ENCODE data around the gene TSHZ1.
A peak's percentile ranks its signal among the peaks of the same experiment; 100 is the strongest.

Gene TSHZ1

DNA sequence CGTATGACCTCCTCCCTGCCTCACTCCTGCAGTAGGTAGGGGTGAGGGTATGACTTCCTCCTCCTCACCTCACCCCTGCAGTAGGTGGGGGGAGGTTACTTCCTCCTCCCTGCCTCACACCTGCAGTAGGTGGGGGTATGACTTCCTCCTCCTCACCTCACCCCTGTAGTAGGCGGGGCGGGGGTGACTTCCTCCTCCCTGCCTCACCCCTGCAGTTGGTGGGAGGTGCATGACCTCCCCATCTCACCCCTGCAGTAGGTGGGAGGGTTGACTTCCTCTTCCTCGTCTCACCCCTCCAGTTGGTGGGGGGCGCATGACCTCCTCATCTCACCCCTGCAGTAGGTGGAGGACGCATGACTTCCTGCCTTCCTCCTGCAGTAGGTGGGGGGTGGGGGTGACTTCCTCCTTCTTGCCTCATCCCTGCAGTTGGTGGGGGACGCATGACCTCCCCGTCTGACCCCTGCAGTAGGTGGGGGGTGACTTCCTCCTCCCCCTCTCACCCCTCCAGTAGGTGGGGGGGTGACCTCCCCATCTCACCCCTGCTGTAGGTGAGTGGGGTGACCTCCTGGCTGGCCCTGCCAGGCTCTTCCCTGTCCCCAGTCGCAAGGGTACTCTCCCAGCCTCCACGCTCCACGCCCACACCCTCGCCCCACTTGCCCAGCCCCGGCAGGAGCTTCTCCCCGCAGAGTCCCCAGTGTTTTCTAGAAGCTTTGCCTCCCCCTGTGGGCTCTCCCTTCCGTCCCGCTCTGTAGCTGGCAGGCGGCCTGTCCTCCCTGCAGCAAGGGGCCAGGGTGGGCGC is 39.3 kb downstream of the TSHZ1 start:
- no peak for DNase-seq

DNA sequence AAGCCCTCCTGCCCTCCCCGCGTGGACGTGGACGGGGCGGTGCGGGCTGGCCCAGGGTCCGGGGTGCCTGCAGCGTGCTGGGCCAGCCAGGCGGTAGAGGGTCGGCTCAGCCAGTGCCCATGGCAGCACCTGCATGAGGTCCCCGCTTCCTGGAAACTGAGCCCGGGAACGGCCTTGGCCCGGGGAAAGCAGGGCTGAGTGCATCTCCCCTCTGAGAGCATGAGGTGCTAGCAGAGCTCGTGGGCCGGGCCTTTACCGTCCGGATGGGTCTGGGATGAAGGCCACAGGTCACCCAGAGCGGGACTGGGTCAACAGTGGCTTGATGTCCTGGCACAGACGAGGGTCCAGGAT is 39.8 kb downstream of the TSHZ1 start:
- DNase-seq = peak; percentile 30

DNA sequence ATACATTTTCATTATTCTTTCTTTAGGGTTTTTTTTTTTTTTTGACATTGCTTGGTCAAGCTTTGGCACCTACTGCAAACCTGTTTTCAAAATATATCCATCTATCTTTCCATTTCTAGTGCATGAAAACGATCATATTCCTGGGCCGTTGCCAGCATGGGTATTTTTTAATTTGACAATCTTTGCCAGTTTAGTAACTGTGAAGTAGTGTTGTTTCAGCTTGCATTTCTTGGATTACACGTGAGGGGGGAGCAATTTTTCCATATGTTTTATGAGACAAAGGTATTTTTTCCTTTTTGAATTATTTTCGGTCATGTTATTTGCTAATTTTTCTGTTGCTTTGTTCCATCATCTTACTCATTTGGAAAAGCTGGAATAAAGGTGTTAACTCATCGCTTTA is 40.9 kb downstream of the TSHZ1 start:
- no peak for DNase-seq

DNA sequence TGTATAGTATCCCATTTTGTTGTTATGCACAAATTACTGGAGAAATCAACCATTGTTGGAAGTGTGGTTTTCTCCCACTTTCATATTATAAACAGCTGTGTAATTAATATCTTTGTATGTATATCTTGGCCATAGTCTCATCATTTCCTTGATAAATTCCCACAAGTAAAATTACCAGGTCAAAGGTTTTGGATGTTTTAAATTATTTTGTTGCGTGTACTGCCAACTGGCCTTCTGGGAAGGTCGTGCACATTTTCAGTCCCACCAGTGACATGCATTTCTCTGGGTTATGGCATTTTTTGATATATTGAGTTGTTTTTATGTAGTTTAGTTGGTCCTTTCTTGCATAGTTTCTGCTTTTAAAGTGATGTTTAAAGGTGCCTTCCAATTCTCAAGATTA is 41.5 kb downstream of the TSHZ1 start:
- peak; percentile 34 for DNase-seq

DNA sequence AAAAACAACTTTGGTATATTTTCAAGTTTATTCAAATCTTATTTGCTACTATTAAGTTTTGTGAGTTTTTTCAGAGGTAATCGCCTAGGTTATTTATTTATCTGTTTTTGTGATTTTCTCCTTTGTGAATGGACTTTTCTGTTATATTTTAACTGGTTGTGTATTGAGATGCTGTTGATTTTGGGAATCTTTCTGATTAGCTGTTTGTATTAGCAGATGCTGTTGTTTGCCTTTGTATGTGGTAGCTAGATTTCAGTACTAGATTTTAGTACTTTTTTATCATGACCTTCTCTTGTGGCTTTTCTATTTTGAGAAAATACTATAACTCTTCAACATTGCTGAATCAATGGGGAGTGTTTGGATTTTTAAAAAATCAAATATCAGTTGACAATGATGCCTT is 42.4 kb downstream of the TSHZ1 start:
- DNase-seq = no peak

DNA sequence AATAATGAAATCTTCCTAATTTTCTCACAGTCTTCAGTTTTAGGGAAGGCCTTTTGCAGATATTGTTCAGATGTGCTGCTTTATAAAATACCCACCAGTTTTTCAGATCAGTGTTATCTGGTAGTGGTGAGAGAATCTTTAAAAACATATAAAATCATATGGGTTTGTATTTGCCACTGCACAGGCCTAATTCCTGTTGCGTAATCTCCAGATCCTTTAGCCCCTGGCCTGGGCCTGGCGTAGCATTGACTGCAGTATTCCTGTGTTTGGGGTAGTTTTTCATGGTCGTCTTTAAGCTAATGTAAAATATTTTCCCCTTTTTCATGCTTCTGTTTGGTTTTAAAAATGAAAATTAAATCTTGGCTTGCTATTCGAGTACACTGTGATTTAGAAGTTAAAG is 43.2 kb downstream of the TSHZ1 start:
- peak; percentile 48 for DNase-seq

DNA sequence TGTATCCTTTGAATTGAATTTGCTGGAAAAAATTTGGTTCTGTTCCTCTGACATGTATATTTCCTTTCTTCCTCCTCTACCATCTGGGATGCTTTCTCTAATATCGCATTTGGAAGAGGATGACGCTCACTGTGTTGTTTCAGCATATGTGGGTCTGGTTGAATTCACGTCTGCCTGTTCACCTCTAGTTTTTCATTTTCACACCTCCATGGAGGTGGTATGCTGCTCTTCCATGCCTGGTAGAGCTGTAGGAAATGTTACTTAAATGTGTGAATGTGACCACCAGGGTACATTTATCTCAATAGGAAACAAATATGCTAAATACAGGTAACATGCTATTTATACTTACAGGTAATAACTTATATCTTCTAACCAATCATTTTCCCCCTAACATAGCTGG is 44.5 kb downstream of the TSHZ1 start:
- DNase-seq = no peak

DNA sequence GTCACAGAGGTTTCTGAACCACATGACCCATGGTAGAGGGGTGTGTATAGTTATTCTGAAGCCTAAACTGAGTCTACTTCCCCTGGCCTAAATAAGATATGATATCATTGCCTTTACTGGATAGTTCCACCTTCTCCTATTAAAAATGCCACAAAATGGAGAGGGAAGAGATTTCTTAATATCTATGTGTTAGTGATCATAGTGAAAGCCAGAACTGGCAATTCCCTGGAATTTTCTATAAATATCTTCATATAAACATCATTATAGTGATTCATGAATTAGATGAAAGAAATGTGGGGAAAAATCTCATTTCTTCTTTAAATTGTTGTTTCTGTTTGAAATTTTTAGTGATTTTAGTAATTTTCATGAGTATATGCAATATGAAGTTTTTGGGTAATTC is 45.8 kb downstream of the TSHZ1 start:
- no peak for DNase-seq

DNA sequence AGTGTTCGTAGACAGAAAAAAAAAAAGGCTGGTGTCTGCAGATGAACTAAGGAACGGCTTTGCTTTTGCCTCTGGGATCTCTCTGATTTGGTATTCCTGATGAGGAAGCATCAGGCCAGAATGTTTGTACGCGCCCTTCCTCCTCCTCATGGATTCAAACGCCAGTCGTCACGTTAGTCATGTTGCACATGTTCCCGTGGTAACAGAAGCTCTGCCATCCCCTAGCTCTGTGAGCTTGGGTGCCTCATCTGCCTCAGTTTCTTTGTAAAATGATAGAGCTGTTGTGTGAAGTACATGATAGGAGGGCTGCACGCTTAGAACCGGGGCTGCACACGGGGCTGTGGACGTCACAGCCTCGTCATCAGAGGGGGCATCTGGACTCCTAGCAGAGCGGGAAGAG is 47.0 kb downstream of the TSHZ1 start:
- DNase-seq = no peak

DNA sequence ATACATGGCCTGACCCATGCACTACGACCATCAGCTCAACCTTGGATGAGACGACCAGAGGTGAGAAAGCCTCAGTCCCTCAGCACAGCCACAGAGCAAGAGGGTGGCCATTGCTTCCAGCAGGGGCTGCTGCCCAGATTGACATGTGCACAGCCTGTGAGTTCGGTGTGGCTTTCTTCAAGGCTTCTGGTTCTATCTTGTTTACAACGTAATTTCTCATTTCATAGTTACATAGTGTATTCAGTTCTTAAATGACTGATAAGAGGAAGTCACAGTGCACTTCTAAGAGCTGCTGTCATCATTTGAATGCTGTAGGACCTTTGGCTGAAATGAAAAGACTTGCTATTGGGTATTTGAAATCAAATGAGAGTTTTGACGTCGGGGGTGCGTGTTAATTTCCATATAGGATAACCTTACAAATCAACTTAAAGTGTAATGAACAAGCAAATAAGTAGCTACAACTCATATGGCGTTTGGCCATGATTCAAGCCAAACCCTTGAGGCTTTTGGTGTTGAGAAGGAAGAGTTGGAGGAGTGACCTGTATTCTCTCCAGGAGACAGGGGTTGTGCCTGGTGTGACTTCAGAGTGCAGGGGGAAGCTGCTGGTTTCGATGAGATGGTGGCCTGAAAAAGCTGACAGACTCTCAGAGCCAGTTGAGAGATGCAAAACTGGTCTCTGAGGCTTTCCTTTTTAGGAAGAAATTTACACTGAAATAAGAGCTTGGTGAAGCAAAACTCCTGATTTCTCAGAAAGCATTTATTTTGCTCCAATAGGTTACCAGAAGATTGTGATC is 51.0 kb downstream of the TSHZ1 start:
- no peak for DNase-seq

DNA sequence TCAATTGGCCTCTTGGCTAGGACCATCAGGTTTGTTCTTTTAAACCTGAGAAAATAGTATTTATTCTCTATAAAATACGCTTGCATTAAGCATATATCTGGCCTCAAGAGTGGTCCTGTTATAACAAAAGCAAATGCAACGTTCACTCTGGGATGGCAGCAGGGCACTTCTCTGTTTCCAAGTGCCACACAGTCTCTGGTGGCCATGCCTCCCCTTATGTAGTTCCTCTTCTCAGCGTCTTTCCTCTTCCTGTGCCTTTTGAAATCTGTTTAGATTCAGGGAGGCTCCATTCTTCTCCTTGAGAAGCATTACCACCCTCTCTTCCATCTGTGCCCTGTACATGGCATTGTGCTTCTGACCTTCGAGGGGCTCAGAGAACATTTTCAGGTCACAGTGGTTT is 51.9 kb downstream of the TSHZ1 start:
- DNase-seq = no peak

DNA sequence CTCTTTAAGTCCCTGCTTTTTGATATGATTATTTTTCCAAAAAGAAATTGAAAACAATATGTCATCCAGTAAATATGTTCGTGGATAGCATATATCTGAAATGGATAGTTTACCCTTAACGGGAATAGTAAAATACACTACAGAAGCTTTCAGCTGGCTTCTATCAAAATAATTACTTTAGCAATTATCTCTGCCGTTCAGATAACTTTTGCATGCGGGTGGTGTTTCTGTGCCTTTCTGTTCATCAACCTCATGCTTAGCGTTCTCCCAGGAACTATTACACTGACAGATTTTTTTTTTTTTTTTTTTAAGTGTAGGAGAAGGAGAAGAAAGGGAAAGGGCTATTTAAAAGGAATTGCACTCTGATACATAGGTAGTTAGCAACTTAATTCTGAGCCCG is 53.6 kb downstream of the TSHZ1 start:
- DNase-seq = no peak

DNA sequence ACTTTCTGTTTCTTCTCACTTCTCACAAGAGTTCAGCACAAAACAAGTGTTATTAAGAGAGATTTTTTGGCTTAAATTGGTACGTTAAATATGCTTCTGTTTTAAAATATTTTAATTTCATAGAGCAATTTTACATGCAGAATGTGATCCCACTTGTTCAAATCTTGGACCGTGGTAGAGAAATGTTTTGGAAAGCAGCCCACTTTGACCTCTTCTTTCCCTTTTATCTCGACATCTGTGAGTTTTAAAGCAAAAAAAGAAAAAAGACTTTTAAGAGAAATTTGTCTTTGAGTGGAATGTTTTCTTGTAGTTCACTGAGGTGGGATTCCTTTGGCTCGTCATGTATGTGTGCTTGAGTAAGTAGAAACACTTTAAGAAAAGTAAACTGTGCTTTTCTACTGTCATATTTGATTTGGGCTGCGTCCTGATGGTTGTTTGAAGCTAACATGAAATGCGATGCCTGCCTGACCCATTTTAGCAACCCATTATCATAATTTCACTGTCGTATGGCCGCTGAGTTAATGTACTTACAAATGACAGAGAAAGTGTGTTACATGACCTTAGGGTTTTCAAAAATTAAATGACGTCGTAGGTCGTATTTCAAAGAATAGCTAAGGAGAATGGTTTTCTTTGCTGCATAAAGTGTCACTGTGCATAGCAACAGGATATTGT is 54.5 kb downstream of the TSHZ1 start:
- DNase-seq = no peak

DNA sequence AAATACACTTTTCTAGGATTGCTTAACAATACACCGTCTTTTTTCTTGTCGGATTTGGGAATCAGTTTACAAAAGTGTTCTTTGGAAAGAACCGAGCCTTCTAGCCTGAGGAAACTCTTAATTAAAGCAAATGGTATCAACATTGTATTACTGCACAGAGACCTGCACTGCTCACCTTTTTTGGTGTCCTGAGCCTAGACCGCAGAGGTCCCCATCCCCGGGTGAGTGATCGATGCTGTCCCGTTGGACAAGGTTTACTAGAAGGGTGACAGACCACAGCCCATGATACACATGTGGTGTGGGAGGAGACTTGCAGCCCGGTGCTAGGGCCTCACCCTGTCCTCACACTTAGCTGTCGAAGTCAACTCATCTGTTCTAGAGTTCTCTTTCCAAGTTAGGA is 55.3 kb downstream of the TSHZ1 start:
- no peak for DNase-seq

DNA sequence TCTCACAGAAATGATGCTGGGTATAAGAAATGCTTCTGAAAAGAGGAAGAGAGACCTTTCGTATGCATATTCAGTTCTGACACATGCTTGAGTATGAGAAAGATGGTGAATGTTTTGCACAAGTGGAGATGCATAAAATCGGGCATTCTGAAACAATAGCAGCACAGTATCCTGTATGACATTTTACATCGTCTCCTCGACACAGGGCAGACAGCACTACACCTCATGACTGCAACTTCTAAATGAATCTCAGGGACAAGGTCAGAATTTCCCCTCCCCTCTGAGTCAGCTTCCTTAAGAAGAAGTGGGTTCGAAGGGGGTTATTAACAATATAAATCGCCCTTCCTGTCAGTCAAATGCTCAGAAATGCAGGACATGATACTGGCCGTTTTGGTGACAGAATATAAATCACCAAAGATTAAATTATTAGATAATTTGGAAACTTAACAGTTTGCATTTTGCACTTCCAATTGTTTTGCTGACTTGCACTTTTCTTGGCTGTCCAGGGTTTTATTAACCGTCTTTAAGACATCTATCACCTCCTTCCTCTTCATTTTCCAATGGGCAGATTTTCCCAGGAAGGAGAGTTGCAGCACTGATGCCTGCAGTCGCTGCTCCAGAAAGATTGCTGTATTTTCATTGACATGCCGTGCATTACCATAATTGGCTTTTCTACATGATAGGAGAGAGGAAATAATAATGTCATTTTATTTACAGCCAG is 57.2 kb downstream of the TSHZ1 start:
- no peak for DNase-seq

DNA sequence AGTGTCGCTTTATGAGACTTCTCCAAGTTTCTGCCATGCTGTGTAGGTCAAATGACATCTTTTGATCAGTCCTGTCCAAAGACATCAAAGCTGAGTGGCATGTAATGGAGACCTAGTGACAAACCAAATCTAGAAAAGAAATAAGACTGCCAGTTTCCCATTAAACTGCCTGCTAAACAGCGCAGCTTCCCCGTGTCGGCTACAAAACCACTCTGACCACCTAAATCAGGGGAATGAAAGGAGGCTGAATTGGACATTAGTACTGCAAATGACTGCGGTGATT is 57.7 kb downstream of the TSHZ1 start:
- no peak for DNase-seq

DNA sequence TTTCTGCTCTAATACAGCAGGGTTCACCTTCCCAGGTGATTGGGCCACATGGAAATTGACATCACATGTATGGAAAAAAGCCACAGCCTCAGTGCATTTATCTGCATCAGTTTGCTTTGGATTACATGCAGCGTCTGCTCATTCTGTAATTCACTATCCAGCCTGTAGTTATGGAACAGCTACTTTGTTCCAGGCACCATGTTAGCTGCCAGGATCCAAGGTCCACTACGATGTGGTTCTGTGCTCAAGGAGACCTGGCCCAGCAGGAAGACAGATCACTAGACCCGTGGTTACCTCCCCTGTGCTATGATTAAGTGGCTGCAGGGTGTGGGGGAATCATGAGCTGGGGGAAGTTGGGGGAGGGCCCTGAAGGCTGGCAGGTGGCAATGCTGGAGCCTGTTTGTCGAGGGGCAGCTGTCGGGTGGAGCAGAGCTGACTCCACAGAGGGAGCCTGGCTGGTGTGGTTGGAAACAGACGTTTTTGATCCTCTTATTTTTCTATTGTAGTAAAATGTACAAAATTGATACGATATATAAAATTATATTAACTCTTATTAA is 58.6 kb downstream of the TSHZ1 start:
- DNase-seq = no peak

DNA sequence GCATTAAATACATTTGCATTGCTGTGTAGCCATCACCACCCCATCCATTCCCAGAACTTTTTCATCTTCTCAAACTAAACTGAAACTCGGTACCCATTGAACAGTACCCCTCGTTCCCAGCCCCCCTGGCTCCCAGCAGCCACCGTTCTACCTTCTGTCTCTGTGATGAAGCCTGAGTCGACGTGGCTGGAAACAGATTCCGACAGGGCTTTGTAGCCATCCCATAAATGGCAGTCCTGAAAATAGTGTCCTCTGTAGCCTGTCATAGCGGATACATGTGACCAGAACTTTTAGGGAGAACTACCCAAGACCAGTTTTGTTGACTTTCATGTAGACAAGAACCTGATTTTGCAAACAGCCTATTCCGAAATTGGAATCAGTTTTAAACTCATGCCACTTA is 59.1 kb downstream of the TSHZ1 start:
- no peak for DNase-seq

DNA sequence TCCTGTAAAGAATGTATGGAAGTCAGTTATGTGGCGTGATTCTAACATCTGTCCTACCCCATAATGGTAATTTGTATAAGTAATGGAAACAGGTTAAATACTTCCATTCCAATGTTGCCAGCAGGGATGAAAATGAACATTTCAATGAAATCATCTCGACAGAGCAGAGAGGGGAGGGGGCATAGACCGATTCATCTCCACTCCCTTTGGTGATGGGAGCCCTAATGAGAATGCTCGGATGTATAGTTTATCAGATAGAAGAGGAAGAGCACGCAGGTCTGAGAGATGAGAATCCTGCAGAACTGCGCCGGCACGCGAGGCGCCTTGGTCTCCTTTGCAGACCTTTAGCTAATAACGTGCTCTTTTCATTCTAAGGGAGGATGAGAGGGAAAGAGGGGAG is 61.4 kb downstream of the TSHZ1 start:
- no peak for DNase-seq

DNA sequence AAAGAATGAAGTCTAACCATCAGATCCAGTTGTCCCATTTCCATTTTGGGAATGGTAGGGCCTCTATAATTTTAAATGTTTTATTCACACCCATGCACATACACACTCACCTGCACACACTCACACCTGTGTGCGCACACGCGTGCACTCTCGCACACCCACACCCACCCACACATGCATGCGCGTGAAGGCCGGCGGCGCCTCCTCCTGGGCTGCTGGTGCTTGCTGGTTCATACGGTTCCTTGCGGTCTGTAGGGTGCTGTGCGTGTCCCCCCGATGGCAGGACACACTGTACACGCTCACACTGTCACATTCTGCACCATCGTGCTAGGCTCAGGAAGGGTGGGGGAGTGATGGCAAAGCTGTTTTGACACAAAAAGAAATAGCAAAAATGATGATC is 63.2 kb downstream of the TSHZ1 start:
- no peak for DNase-seq

DNA sequence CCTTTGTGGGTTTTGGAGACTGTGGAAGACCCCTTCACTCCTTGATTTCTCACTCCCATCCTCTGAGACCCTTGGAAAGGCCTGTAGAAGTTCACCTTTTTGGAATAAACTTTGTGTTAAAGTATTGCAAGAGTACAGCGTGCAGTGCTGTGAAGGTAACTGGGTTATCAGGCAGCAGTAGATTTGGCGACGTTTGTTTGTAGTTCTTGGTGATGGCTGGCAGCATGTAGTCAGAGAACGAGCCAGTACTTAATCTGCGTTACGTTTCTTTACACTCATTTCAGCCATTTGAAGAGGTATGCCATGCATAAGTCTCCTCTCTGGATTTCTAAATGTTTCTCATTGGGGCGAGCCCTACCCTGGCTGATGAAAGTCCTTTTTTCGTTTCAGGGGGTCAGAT is 64.6 kb downstream of the TSHZ1 start:
- DNase-seq = no peak

DNA sequence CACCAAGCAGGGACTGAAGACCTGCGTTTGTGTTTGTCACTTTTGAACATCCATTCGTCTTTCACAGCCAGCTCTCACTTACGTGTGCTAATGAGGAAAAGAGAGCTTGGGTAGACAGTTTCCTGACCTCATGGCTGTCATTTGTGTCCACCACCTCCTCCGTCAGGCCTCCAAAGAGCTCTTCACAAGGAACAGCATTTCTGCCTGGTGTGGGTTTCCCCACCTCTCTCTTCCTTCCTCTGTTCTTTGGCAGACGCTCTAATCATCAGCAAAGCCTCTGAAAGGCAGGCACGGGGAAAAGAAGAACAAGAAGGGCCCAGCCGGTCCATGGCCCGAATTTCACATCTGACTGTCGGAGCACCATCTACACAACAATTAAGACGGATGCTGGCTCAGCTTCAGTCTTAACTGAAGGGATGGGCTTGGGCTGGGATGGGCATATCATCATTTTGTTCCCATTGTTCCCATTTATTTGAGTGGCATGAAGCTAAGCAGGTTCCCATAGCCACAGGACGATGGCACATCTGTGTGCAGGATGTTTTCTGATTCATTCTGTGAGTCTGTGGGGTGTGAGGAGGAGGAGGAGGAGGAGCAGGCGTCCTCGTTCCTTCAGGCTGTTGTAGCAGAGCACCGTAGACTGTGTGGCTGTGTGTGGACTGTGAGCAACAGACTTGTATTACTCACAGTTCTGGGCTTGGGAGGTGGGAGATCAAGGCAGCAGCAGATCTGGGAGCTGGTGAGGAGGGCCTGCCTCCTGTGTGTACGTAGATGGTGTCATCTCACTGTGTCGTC is 66.4 kb downstream of the TSHZ1 start:
- DNase-seq = peak; percentile 87

DNA sequence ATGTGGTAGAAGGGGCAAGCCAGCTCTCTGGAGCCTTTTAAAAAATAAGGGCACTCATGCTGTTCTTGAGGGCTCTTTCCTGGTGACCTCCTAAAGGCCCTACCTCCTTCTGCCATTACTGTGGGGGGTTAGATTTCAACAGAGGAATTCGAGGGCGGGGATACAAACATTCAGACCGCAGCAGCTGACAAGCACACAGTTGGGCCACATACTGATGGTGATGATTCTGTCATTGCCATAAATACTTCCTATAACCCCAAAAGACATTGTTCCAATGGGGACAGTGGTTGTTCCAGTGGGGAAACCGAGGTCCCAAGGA is 67.0 kb downstream of the TSHZ1 start:
- no peak for DNase-seq

Measured in EL (cell line).